A549 (cell line): Measurements from ENCODE around the gene SYT2.
"Not testable (repeated sequence)": the region's sequence is repeated elsewhere in the genome, so short reads cannot be mapped to it uniquely, and the experiment has no call there.

ENCODE experiments used
- MYC ChIP-seq: IDR thresholded peaks from 2 replicates; pipeline ENCODE4 v1.6.1; 2012; ENCODE audit warnings: mild to moderate bottlenecking, inconsistent platforms, low read length, improper control_type of control experiment, borderline replicate concordance
- RCOR1 ChIP-seq: fragments of 150-350 bp; IDR thresholded peaks from 2 replicates; pipeline ENCODE4 v1.6.1; 2014; ENCODE audit warnings: antibody characterized with exemption, low read length, low read depth

DNA sequence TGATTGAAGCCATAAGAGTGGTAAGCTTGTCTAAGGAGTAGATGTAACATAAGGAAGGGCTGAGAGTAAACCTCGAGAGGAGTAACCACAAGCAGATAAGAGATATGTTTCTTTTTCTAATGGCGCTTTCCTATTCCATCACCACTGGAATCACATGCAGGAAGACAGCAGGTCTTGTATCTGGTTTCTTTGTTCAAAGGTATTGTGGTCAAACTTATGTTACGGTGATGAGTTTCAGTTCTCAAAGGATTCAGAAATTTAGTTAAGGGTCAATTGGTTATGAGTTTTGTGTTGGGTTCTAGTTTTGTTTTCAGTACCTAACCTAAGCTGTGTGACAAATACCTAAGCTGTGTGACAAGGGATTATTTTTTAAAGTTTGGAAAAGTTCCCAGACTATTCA lies 163.5 kb downstream of the SYT2 start:
- not testable (repeated sequence) for TF ChIP-seq RCOR1, MYC
